ENCODE data around the gene KCTD2. TPM values are rescaled to one million over a fixed set of nuclear protein-coding genes. Genes with fewer than 3 reads are reported as not detected.
A peak's percentile ranks its signal among the peaks of the same experiment; 100 is the strongest.

Gene KCTD2
- total and polyA plus RNA-seq, 2 experiments from 2014 or later: 12.7 to 19.1 TPM

DNA sequence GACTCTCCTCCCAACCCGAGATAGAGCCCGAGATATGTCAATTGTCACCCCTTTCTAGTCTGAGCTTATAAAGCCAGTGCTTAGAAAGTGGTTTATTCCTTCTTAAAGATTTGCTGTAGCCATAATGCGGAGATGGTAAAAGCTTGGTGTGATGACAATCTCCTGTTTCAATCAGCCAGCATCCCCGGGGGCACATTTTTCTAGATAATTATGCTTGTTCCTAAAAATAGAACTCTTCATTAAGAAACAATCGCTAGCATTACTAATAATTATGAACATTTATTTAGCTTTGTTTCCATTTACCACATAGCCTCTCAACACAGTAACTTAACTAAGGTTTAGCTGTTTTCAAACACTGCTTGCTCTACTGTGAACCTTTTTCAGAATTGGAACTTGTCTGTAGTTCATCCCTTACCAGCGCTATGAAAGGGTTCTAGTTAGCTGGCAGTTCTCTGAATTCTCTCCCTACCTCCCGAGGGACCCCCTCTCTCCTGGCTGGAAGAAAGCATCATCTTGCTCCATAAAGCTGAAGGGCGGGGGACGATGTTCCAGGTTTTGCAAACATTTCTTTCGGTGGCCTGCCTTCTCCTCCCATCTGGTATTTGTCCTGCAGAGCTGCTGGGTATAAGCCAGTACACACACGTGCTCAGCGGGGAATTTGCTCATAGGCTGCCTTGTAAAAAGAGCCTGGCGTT lies 35.5 kb upstream of the KCTD2 start:
- Histone ChIP-seq H3K36me3 (replicated peaks; ENCODE audit: insufficient read depth, low read depth) (no peaks in the 10 kb centered on the region), H3K4me3 (no peak overlapping the region), H3K9me3 (ENCODE audit: low read depth) (no peaks in the 10 kb centered on the region), H3K4me2 (peak overlapping the region; percentile 89), H2AFZ (peak overlapping the region; percentile 93), H3K4me1 (ENCODE audit: insufficient read depth) (peaks cover 12% of the 10 kb centered on the region), H3K27ac (peak overlapping the region; percentile 96), H3K79me2 (peaks cover 17% of the 10 kb centered on the region), H3K27me3 (no peaks in the 10 kb centered on the region), H4K20me1 (ENCODE audit: insufficient read depth, poor library complexity, severe bottlenecking) (no peaks in the 10 kb centered on the region), H3K9me2 (replicated peaks; ENCODE audit: insufficient read depth) (no peaks in the 10 kb centered on the region)
- TF ChIP-seq EZH2phosphoT487 (IDR thresholded peaks at IDR 0.05; ENCODE audit: low read depth, severe bottlenecking, unreplicated experiment): no peak
- TF ChIP-seq EZH2 (IDR thresholded peaks at IDR 0.05; ENCODE audit: borderline replicate concordance): no peak
- TF ChIP-seq, protein P1, sequence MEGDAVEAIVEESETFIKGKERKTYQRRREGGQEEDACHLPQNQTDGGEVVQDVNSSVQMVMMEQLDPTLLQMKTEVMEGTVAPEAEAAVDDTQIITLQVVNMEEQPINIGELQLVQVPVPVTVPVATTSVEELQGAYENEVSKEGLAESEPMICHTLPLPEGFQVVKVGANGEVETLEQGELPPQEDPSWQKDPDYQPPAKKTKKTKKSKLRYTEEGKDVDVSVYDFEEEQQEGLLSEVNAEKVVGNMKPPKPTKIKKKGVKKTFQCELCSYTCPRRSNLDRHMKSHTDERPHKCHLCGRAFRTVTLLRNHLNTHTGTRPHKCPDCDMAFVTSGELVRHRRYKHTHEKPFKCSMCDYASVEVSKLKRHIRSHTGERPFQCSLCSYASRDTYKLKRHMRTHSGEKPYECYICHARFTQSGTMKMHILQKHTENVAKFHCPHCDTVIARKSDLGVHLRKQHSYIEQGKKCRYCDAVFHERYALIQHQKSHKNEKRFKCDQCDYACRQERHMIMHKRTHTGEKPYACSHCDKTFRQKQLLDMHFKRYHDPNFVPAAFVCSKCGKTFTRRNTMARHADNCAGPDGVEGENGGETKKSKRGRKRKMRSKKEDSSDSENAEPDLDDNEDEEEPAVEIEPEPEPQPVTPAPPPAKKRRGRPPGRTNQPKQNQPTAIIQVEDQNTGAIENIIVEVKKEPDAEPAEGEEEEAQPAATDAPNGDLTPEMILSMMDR (IDR thresholded peaks at IDR 0.05; ENCODE audit: poor library complexity): no peak
- 55% methylated on average over 13 of the region's 13 CpGs for WGBS (ENCODE audit: low lambda C conversion rate, missing lambda C conversion rate)
- DNase-seq (ENCODE audit: low spot score): peak; percentile 77

DNA sequence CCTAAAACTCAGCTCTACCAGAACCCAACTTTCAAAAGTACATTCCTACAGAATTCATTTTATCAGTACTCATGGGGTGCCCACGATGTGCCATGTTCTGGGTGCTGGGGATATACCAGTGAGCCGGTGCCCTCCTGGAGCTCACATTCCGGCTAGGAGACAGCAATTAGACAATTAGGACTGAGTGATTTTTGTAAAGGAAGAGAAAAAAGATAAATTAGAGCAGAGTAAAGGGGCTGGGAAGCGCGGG lies 35.0 kb upstream of the KCTD2 start:
- H3K27ac ChIP-seq: peak overlapping the region; percentile 96
- 38% methylated on average over 5 of the region's 5 CpGs for WGBS (ENCODE audit: low lambda C conversion rate, missing lambda C conversion rate)
- H3K79me2 ChIP-seq: peaks cover 17% of the 10 kb centered on the region
- H3K4me1 ChIP-seq (ENCODE audit: insufficient read depth): peaks cover 12% of the 10 kb centered on the region
- H3K4me3 ChIP-seq: peak overlapping the region; percentile 28
- no peaks in the 10 kb centered on the region for H3K9me3 ChIP-seq (ENCODE audit: low read depth)
- no peak for DNase-seq (ENCODE audit: low spot score)
- H4K20me1 ChIP-seq (ENCODE audit: insufficient read depth, poor library complexity, severe bottlenecking): no peaks in the 10 kb centered on the region
- H3K27me3 ChIP-seq: no peaks in the 10 kb centered on the region
- peak overlapping the region; percentile 93 for H2AFZ ChIP-seq
- TF ChIP-seq EZH2 (IDR thresholded peaks at IDR 0.05; ENCODE audit: borderline replicate concordance) (no peak), EZH2phosphoT487 (IDR thresholded peaks at IDR 0.05; ENCODE audit: low read depth, severe bottlenecking, unreplicated experiment) (no peak)
- TF ChIP-seq, protein P1 (IDR thresholded peaks at IDR 0.05; ENCODE audit: poor library complexity): no peak
- no peaks in the 10 kb centered on the region for H3K36me3 ChIP-seq (replicated peaks; ENCODE audit: insufficient read depth, low read depth)
- peak overlapping the region; percentile 89 for H3K4me2 ChIP-seq
- no peaks in the 10 kb centered on the region for H3K9me2 ChIP-seq (replicated peaks; ENCODE audit: insufficient read depth)

DNA sequence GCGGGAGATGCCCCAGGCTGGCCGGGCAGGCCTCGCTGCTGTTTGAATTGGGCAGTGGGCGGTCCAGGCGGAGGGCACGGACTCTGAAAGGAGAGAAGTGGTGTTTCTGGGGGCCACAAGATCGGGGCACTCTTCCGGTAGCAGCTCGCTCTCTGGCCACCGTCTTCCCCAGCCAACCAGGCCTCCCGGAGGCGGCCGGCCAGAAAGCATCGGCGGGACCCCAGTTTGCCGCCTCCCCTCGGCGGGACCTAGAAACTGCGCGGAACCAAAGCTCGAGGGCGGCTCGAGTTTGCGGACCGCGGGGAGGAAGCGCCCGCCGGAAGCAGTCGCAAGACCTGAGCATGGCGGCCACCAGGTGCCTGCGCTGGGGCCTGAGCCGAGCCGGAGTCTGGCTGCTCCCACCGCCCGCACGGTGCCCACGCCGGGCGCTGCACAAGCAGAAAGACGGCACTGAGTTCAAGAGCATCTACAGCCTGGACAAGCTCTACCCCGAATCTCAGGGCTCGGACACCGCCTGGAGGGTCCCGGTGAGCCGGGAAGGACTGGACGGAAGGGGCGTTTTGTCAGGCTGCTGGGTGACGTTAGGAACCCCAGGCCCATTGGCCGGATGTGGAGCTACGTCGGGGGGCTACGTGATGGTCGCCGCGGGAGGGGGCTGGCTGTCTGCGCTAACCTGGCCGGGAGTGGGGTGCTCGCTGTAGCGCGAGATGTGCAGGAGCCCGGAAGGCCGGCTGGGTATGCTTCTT lies 34.5 kb upstream of the KCTD2 start, which contains the start of gene MRPL58:
TSS of gene MRPL58 (plus strand) at position 325 of the 746 bp plus-strand sequence. CDS start at position 342, 17 bp downstream.
- H3K9me2 ChIP-seq (replicated peaks; ENCODE audit: insufficient read depth): no peaks in the 10 kb centered on the region
- H3K27me3 ChIP-seq: no peaks in the 10 kb centered on the region
- H3K4me1 ChIP-seq (ENCODE audit: insufficient read depth): peaks cover 12% of the 10 kb centered on the region
- peak within 1 kb of the TSS; percentile 80 for H3K4me3 ChIP-seq
- H4K20me1 ChIP-seq (ENCODE audit: insufficient read depth, poor library complexity, severe bottlenecking): no peaks in the 10 kb centered on the region
- H2AFZ ChIP-seq: peak within 1 kb of the TSS; percentile 93
- peaks cover 17% of the 10 kb centered on the region for H3K79me2 ChIP-seq
- no peak for TF ChIP-seq EZH2phosphoT487 (IDR thresholded peaks at IDR 0.05; ENCODE audit: low read depth, severe bottlenecking, unreplicated experiment)
- TF ChIP-seq, protein P1 (IDR thresholded peaks at IDR 0.05; ENCODE audit: poor library complexity): peak; percentile 37
- no peaks in the 10 kb centered on the region for H3K36me3 ChIP-seq (replicated peaks; ENCODE audit: insufficient read depth, low read depth)
- H3K9me3 ChIP-seq (ENCODE audit: low read depth): no peaks in the 10 kb centered on the region
- peak within 1 kb of the TSS; percentile 96 for H3K27ac ChIP-seq
- H3K4me2 ChIP-seq: peak within 1 kb of the TSS; percentile 89
- 2% methylated on average over 63 of the region's 63 CpGs for WGBS (ENCODE audit: low lambda C conversion rate, missing lambda C conversion rate)
- DNase-seq (ENCODE audit: low spot score): peak; percentile 94

Measured in hepatocyte (in vitro differentiated cells).